Neural cell (in vitro differentiated cells): ENCODE measurements around the gene PARG.
"Not testable (repeated sequence)": the region's sequence is repeated elsewhere in the genome, so short reads cannot be mapped to it uniquely, and the experiment has no call there.

ENCODE experiments used
- EP300 ChIP-seq: fragments of 450-650 bp; conservative IDR thresholded peaks from 2 replicates; pipeline ENCODE4 v1.6.1; 2014; ENCODE audit warnings: antibody characterized with exemption, mild to moderate bottlenecking, moderate library complexity; ENCODE audit not compliant: poor library complexity, severe bottlenecking
- POLR2AphosphoS5 ChIP-seq: IDR thresholded peaks from 2 replicates; pipeline ENCODE4 v1.6.1; 2012
- RAD21 ChIP-seq: fragments of 450-650 bp; conservative IDR thresholded peaks from 2 replicates; pipeline ENCODE4 v1.6.1; 2014; ENCODE audit warnings: antibody characterized with exemption, mild to moderate bottlenecking, moderate library complexity
- REST ChIP-seq: IDR thresholded peaks from 2 replicates; pipeline ENCODE4 v1.6.1; 2012; ENCODE audit warnings: borderline replicate concordance
- SMC3 ChIP-seq: fragments of 450-650 bp; conservative IDR thresholded peaks from 2 replicates; pipeline ENCODE4 v1.6.1; 2014; ENCODE audit warnings: antibody characterized with exemption, mild to moderate bottlenecking, moderate library complexity; ENCODE audit not compliant: poor library complexity
- TF ChIP-seq, protein P1 (sequence below): fragments of 450-650 bp; IDR thresholded peaks from 2 replicates; pipeline ENCODE4 v1.5.1; 2014; ENCODE audit warnings: antibody characterized with exemption, mild to moderate bottlenecking, moderate library complexity; ENCODE audit not compliant: poor library complexity, severe bottlenecking

DNA sequence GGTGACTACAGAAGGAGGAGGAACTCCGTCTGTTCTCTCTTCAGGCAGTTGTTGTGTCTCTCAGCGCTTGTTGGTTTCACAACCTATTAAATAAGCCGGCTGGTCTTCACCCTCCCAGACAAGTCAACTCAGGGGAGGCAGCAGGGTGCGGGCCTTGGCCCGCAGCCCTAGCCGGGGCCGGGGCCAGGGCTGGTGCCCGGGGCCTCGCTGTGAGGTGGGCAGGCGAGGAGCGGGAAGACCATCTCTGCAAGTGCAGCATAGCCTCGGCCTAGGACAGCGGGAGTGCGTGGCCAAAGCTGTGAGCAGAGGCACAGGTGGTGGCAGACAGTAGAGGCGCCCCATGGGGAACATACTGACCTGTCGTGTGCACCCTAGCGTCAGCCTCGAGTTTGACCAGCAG lies 46.5 kb upstream of the PARG start, which contains the start of gene AGAP6:
- not testable (repeated sequence) for TF ChIP-seq EP300, POLR2AphosphoS5, REST, RAD21, SMC3
- TF ChIP-seq, protein P1, sequence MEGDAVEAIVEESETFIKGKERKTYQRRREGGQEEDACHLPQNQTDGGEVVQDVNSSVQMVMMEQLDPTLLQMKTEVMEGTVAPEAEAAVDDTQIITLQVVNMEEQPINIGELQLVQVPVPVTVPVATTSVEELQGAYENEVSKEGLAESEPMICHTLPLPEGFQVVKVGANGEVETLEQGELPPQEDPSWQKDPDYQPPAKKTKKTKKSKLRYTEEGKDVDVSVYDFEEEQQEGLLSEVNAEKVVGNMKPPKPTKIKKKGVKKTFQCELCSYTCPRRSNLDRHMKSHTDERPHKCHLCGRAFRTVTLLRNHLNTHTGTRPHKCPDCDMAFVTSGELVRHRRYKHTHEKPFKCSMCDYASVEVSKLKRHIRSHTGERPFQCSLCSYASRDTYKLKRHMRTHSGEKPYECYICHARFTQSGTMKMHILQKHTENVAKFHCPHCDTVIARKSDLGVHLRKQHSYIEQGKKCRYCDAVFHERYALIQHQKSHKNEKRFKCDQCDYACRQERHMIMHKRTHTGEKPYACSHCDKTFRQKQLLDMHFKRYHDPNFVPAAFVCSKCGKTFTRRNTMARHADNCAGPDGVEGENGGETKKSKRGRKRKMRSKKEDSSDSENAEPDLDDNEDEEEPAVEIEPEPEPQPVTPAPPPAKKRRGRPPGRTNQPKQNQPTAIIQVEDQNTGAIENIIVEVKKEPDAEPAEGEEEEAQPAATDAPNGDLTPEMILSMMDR, result not testable (repeated sequence)
